ENCODE data around the gene BCCIP. TPM values are rescaled to one million over a fixed set of nuclear protein-coding genes. Genes with fewer than 3 reads are reported as not detected.

BCCIP gene
- total and polyA plus RNA-seq, 2 of the 8 experiments (the other 6 are each of a cell fraction or from before 2014, with no cell fraction given) = 33.9 to 120 TPM

- ChIA-PET POLR2A (ENCODE audit: partially characterized antibody) (no interaction called here), CTCF (ENCODE audit: partially characterized antibody) (no interaction called here)
- no peaks in the 10 kb centered on the region for H3K23me2 ChIP-seq (ENCODE audit: low read depth, low read length)
- no peak overlapping the region for H3K27ac ChIP-seq (ENCODE audit: low read depth, low read length)
- no peaks in the 10 kb centered on the region for H4K20me1 ChIP-seq (replicated peaks in 1 of 2; ENCODE audit: control insufficient read depth in 1 of 2, insufficient read depth in 2 of 2, low read length in 2 of 2)
- TF ChIP-seq MAFK (IDR thresholded peaks at IDR 0.05; ENCODE audit: low read depth, low read length) = no peak
- TF ChIP-seq YY1 (IDR thresholded peaks at IDR 0.05; ENCODE audit: low read depth, low read length) = no peak
- no peak for TF ChIP-seq KDM5A (IDR thresholded peaks at IDR 0.05; ENCODE audit: low read length)
- TF ChIP-seq ZNF274 (IDR thresholded peaks at IDR 0.05; ENCODE audit: borderline replicate concordance, extremely low read depth, low read length) = no peak
- no peak for TF ChIP-seq EZH2 (IDR thresholded peaks at IDR 0.05; ENCODE audit: low read depth, low read length, severe bottlenecking)
- no peak for TF ChIP-seq ATF3 (IDR thresholded peaks at IDR 0.05; ENCODE audit: insufficient read depth, low read depth, low read length)
- no peak for TF ChIP-seq HDAC6 (IDR thresholded peaks at IDR 0.05; ENCODE audit: low read depth, low read length)
- TF ChIP-seq CTCF (IDR thresholded peaks at IDR 0.05; ENCODE audit: control extremely low read depth in 1 of 3, insufficient read depth in 1 of 3, low read depth in 1 of 3, low read length in 3 of 3) = no peak
- no peak for TF ChIP-seq SIX5 (IDR thresholded peaks at IDR 0.05; ENCODE audit: low read depth, low read length)
- no peak for TF ChIP-seq SIN3A (conservative IDR thresholded peaks at IDR 0.05 in 1 of 2, IDR thresholded peaks at IDR 0.05 in 1 of 2; ENCODE audit: low read depth in 1 of 2, low read length in 2 of 2)
- H3K4me2 ChIP-seq (ENCODE audit: insufficient read depth in 1 of 2, low read depth in 2 of 2, low read length in 2 of 2) = no peak overlapping the region
- no peaks in the 10 kb centered on the region for H3K27me3 ChIP-seq (replicated peaks in 1 of 4; ENCODE audit: control insufficient read depth in 3 of 4, extremely low read depth in 1 of 4, insufficient read depth in 3 of 4, low read length in 3 of 4)
- H3K14ac ChIP-seq (ENCODE audit: insufficient read length) = no peak overlapping the region
- WGBS, 2 experiments (ENCODE audit: extremely low coverage in 1 of 2, insufficient coverage in 1 of 2, insufficient read length in 1 of 2, insufficient replicate concordance in 2 of 2, low coverage in 1 of 2, low lambda C conversion rate in 2 of 2, missing lambda C conversion rate in 1 of 2) = 87% methylated on average over 9 of the region's 9 CpGs; no CpG with 5 or more reads in 1 of the 2 experiments
- H3K9ac ChIP-seq (replicated peaks in 1 of 4; ENCODE audit: extremely low read depth in 1 of 4, low read depth in 3 of 4, low read length in 3 of 4) = no peak overlapping the region
- no peak overlapping the region for H4K5ac ChIP-seq (ENCODE audit: insufficient read length, low read depth, low read length)
- H2BK20ac ChIP-seq (ENCODE audit: low read length) = no peak overlapping the region
- DNase-seq (ENCODE audit: low read depth in 1 of 2, low spot score in 2 of 2) (no peak), FAIRE-seq (no peak)
- no peak overlapping the region for H3K56ac ChIP-seq (replicated peaks; ENCODE audit: insufficient read length, low read depth, low read length)
- H4K91ac ChIP-seq (replicated peaks; ENCODE audit: insufficient read length, low read length) = no peak overlapping the region
- H3K4me1 ChIP-seq (replicated peaks in 1 of 4; ENCODE audit: control insufficient read depth in 3 of 4, insufficient read depth in 4 of 4, low read length in 3 of 4) = no peaks in the 10 kb centered on the region
- H3K79me1 ChIP-seq (ENCODE audit: low read depth, low read length) = no peaks in the 10 kb centered on the region
- H2BK120ac ChIP-seq (replicated peaks; ENCODE audit: low read depth, low read length) = no peak overlapping the region
- H2AFZ ChIP-seq (ENCODE audit: low read length) = no peak overlapping the region
- no peak overlapping the region for H3K18ac ChIP-seq (ENCODE audit: extremely low read depth, low read length)
- H2AK5ac ChIP-seq (ENCODE audit: low read depth, low read length) = no peak overlapping the region
- no peak overlapping the region for H2BK12ac ChIP-seq (ENCODE audit: low read depth, low read length)
- H3K4ac ChIP-seq (replicated peaks; ENCODE audit: insufficient read length, low read depth, low read length) = no peak overlapping the region
- no peak overlapping the region for H4K8ac ChIP-seq (ENCODE audit: extremely low read depth, insufficient read depth, low read length)
- H3K36me3 ChIP-seq (ENCODE audit: control insufficient read depth in 2 of 4, insufficient read depth in 4 of 4, low read length in 3 of 4) = no peaks in the 10 kb centered on the region
- no peak overlapping the region for H3K23ac ChIP-seq (ENCODE audit: insufficient read length)
- no peaks in the 10 kb centered on the region for H3K9me3 ChIP-seq (ENCODE audit: insufficient read depth in 2 of 2, low read depth in 1 of 2, low read length in 1 of 2)
- no peak overlapping the region; the same call in 1 of the 2 replicates for H2BK5ac ChIP-seq (ENCODE audit: low read depth, low read length)
- no peak overlapping the region for H2BK15ac ChIP-seq (ENCODE audit: low read length)
- H3K4me3 ChIP-seq (ENCODE audit: extremely low read depth in 1 of 4, insufficient read depth in 2 of 4, low read depth in 3 of 4, low read length in 4 of 4) = no peak overlapping the region
- no peaks in the 10 kb centered on the region for H3K79me2 ChIP-seq (ENCODE audit: control insufficient read depth in 1 of 2, insufficient read depth in 2 of 2, low read length in 2 of 2)
Measured at GRCh38 chr10:125777806-125778205, 45.5 kb upstream of the BCCIP start.

Data from H1 (cell line).